PC-9 (cell line): ENCODE data around the gene ATF2. TPM values are rescaled to one million over a fixed set of nuclear protein-coding genes. Genes with fewer than 3 reads are reported as not detected.

Experiments
- BruUV-seq: library from RNA; stranded (reverse); fragments of 400-500 nt; replicated peaks from 2 replicates; lab custom pipeline; 2021; lab: Mats Ljungman, UMichigan
- CTCF ChIA-PET: fragments of 300-600 bp; sonication (Branson Sonifier 250); formaldehyde crosslinking; loops from one replicate; lab custom pipeline; 2022; ENCODE audit warnings: antibody characterized with exemption; lab: Charles Lee
- POLR2A ChIA-PET: fragments of 300-600 bp; sonication (Branson Sonifier 250); formaldehyde crosslinking; loops from one replicate; lab custom pipeline; 2022; ENCODE audit warnings: antibody characterized with exemption; ENCODE audit not compliant: unreplicated experiment; lab: Charles Lee
- DNase-seq, 2 experiments: peaks; one replicate each; pipeline versions ENCODE4 v3.0.0 to v3.0.0-alpha.2; 2015 to 2022; ENCODE audit warnings: mixed read lengths in 1 of 2
- H2AFZ ChIP-seq: fragments of 200-600 bp; sonication (generic); 2 replicates; pipeline ENCODE4 v1.8.1; 2017; ENCODE audit warnings: antibody characterized with exemption
- H3F3A ChIP-seq: fragments of 200-600 bp; sonication (generic); 2 replicates; pipeline ENCODE4 v1.8.1; 2017; ENCODE audit warnings: antibody characterized with exemption, mild to moderate bottlenecking, low read depth; ENCODE audit not compliant: insufficient read depth
- H3K27ac ChIP-seq: fragments of 200-600 bp; sonication (generic); 2 replicates; pipeline ENCODE4 v1.6.1; 2016; ENCODE audit warnings: mixed run types
- H3K27me3 ChIP-seq: fragments of 200-600 bp; sonication (generic); 2 replicates; pipeline ENCODE4 v1.6.1; 2016; ENCODE audit warnings: low read depth, mixed run types; ENCODE audit not compliant: insufficient read depth
- H3K36me3 ChIP-seq: fragments of 200-600 bp; sonication (generic); 2 replicates; pipeline ENCODE4 v1.6.1; 2016; ENCODE audit warnings: low read depth, mixed run types
- H3K4me1 ChIP-seq: fragments of 200-600 bp; sonication (generic); replicated peaks from 2 replicates; pipeline ENCODE4 v1.6.1; 2016; ENCODE audit warnings: mixed run types; ENCODE audit not compliant: insufficient read depth
- H3K4me2 ChIP-seq: fragments of 200-600 bp; sonication (generic); 2 replicates; pipeline ENCODE4 v1.6.1; 2017; ENCODE audit warnings: mixed run types
- H3K4me3 ChIP-seq: fragments of 200-600 bp; sonication (generic); 2 replicates; pipeline ENCODE4 v1.6.1; 2016; ENCODE audit warnings: mixed run types
- H3K79me2 ChIP-seq: fragments of 200-600 bp; sonication (generic); 2 replicates; pipeline ENCODE4 v1.6.1; 2017; ENCODE audit warnings: low read depth, mixed run types
- H3K9me2 ChIP-seq: fragments of 200-600 bp; sonication (generic); 2 replicates; pipeline ENCODE4 v1.8.1; 2017; ENCODE audit warnings: mild to moderate bottlenecking; ENCODE audit not compliant: insufficient read depth
- H3K9me3 ChIP-seq: fragments of 200-600 bp; sonication (generic); 2 replicates; pipeline ENCODE4 v1.8.1; 2016; ENCODE audit warnings: low read depth; ENCODE audit not compliant: insufficient read depth
- H4K20me1 ChIP-seq: fragments of 200-600 bp; sonication (generic); 2 replicates; pipeline ENCODE4 v1.8.1; 2017; ENCODE audit not compliant: insufficient read depth
- CTCF ChIP-seq: fragments of 200-600 bp; sonication (generic); conservative IDR thresholded peaks from 2 replicates; pipeline ENCODE4 v1.6.1; 2017; ENCODE audit warnings: mixed run types, antibody characterized with exemption, mild to moderate bottlenecking, moderate library complexity
- EZH2 ChIP-seq: fragments of 200-600 bp; sonication (generic); IDR thresholded peaks from 2 replicates; pipeline ENCODE4 v1.8.0; 2017; ENCODE audit warnings: antibody characterized with exemption, low read depth
- intact Hi-C: fragments of 100-400 bp; cut with micrococcal nuclease; formaldehyde crosslinking; loops from one replicate; pipeline ENCODE4 v1.10.0; 2022; ENCODE audit not compliant: unreplicated experiment
- total RNA-seq: library from RNA; stranded (reverse); gene quantifications from 2 replicates; pipeline ENCODE4 v1.2.3, GENCODE V29; 2021

The ATF2 gene
- total RNA-seq, 1 experiment from 2014 or later, result 94.5 TPM

- Histone ChIP-seq H3K4me3 (no peak overlapping the region), H3K9me2 (no peaks in the 10 kb centered on the region), H3K79me2 (no peaks in the 10 kb centered on the region), H3K27me3 (no peaks in the 10 kb centered on the region), H3K36me3 (peaks cover 15% of the 10 kb centered on the region; the same call in 1 of the 2 replicates), H3K27ac (no peak overlapping the region), H2AFZ (no peak overlapping the region), H3K4me2 (no peak overlapping the region), H3K9me3 (no peaks in the 10 kb centered on the region), H3K4me1 (no peaks in the 10 kb centered on the region), H4K20me1 (peaks cover 8% of the 10 kb centered on the region; the same call in 1 of the 2 replicates), H3F3A (peaks cover 9% of the 10 kb centered on the region)
- POLR2A ChIA-PET, result no interaction called here
- intact Hi-C loops, result no loop called here
- CTCF ChIA-PET, result no interaction called here
- no peak for TF ChIP-seq CTCF
- TF ChIP-seq EZH2, result no peak
- BruUV-seq, result no TSS peak
- DNase-seq, result peak in 1 of 2 experiments; percentile 25
Observed at GRCh38 chr2:175107146-175107545, 60.9 kb downstream of the ATF2 start.

GRCh38 chr2:175103191-175103590, 64.8 kb downstream of the ATF2 start:
- intact Hi-C loops, result no loop called here
- Histone ChIP-seq H3K36me3 (peaks cover 30% of the 10 kb centered on the region), H3K4me3 (no peak overlapping the region), H4K20me1 (no peaks in the 10 kb centered on the region), H3K9me2 (no peaks in the 10 kb centered on the region), H3K4me2 (no peak overlapping the region), H3K79me2 (no peaks in the 10 kb centered on the region), H3K4me1 (no peaks in the 10 kb centered on the region), H3K27ac (no peak overlapping the region), H2AFZ (no peak overlapping the region), H3K27me3 (no peaks in the 10 kb centered on the region), H3F3A (no peaks in the 10 kb centered on the region), H3K9me3 (no peaks in the 10 kb centered on the region; the same call in 1 of the 2 replicates)
- ChIA-PET CTCF (no interaction called here), POLR2A (no interaction called here)
- BruUV-seq, result no TSS peak
- no peak for DNase-seq
- TF ChIP-seq CTCF (no peak), EZH2 (no peak)

GRCh38 chr2:175101514-175101913, 66.5 kb downstream of the ATF2 start:
- Histone ChIP-seq H3F3A (no peaks in the 10 kb centered on the region), H3K27ac (no peak overlapping the region), H3K27me3 (no peaks in the 10 kb centered on the region), H3K4me3 (no peak overlapping the region), H3K9me3 (no peaks in the 10 kb centered on the region; the same call in 1 of the 2 replicates), H3K4me2 (no peak overlapping the region), H4K20me1 (peaks cover under 1% of the 10 kb centered on the region; the same call in 1 of the 2 replicates), H3K79me2 (no peaks in the 10 kb centered on the region), H3K4me1 (no peaks in the 10 kb centered on the region), H3K36me3 (peaks cover 39% of the 10 kb centered on the region), H3K9me2 (no peaks in the 10 kb centered on the region), H2AFZ (no peak overlapping the region)
- DNase-seq, result no peak
- no TSS peak for BruUV-seq
- ChIA-PET POLR2A (no interaction called here), CTCF (no interaction called here)
- intact Hi-C loops, result no loop called here
- TF ChIP-seq CTCF, result no peak
- TF ChIP-seq EZH2, result no peak
